NCI-H345 treated with DMSO at 0.1 percent for 48 hours (cell line): ENCODE data around the gene SPAG8.

ENCODE experiments used
- DNase-seq: peaks from one replicate; lab custom pipeline; 2025; ENCODE audit not compliant: unreplicated experiment; lab: John Stamatoyannopoulos, UW

SPAG8 gene

DNA sequence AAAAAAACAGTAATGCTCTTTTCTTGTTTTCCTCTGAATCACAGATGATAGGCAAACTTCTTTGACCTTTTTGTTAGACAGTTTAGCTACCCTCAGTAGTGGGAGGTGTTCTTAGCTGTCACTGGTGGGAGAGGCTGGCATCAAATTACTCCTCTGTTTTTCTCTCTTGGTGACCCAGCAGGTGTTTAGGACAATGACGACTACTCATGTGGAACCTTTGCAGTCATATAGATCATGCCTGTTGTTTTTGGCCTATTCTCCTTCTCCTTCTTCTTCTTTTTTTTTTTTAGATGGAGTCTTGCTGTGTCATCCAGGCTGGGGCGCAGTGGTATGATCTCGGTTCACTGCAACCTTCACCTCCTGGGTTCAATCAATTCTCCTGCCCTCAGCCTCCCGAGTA lies 36.0 kb downstream of the SPAG8 start:
- peak; percentile 90 for DNase-seq

DNA sequence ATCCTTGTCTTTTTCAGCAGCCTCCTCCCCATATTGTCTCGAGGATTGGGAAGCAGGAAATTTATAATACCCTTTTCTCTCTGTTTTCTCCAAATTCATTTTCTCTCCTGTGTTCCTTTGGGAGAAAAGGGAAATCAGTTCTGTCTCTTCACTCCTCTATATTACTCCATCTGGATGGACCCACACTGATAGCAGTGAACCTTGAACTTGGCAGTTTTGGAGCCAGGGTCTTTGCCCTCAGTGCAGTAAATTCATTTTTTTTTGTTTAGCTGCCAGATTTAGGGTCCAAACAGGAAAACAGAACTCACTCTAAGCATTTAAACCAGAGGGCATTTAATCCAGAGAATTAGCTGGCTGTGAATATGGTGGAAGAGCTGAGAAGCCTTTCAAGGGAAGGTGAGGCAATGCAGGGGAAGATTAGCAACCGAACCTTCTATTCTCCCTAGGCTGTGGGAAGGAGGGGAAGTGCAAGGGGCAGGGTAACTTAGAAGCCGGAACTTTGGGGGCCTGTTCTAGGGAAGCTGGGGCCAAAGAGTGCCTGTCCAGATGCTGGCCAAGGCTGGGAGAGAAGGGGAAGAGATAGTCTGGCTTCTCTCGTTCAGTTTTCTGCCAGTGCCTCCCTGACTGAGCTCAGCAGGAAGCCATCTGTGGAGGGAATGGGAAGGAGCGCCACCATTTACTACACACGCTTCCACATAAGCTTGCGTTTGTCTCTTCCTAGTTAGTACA lies 37.0 kb downstream of the SPAG8 start:
- peak; percentile 26 for DNase-seq

DNA sequence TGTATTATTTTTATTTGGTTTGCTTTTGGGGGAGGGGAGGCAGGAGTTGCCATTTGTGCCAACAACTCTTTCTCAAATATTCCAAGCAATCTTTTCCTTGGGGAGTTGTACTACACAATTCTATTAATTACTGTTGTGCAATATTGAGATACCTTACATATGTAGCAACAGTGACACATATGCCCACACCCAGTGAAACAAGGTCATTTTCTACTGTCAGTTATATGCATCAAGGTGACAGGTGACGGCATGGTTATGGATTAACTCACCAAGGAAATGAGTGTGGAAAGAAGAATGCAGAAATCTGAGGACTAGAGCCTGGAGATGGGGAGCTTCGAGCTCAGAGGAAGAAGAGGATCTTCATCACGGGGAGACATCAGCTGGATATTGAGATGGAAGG lies 40.1 kb downstream of the SPAG8 start:
- no peak for DNase-seq

- DNase-seq: peak; percentile 53
Observed at GRCh38 chr9:35771534-35771933, 40.5 kb downstream of the SPAG8 start.

- no peak for DNase-seq
Observed at GRCh38 chr9:35771075-35771433, 41.0 kb downstream of the SPAG8 start.

DNA sequence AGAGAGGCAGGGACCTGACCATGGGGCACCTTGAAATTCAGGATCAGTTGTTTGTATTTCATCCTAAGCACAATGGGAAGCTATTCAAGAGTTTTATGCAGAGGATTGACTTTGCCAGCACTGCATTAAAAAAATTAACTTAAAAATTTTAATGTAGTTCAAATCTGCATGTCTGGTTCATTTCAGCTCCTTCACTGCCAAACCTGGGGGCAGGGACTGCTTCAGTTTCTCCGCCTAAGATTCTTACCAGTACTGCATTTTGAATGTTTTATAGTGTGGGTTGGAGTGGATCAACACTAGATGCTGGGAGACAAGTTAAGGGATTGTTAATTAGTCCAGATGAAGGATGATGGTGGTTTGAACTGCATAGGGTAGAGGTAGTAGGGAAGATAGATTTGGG lies 42.3 kb downstream of the SPAG8 start:
- no peak for DNase-seq

DNA sequence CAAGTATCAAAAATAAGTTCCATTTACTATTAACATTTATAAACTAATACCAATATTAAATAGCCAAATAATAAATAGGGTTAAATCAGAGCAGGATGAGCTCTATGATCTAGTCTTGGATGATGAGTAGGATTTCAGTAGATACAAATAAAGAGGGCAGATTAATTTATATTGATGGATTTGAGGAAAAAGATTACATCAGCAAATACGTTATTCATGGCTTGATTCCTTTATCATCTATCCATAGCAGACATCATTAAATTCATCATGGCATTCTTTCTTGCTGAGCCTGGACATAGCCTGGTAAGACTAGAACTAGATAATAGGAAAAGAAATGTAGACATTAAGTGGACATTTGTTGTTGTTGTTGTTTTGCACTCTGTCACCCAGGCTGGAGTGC lies 44.6 kb downstream of the SPAG8 start:
- no peak for DNase-seq

DNA sequence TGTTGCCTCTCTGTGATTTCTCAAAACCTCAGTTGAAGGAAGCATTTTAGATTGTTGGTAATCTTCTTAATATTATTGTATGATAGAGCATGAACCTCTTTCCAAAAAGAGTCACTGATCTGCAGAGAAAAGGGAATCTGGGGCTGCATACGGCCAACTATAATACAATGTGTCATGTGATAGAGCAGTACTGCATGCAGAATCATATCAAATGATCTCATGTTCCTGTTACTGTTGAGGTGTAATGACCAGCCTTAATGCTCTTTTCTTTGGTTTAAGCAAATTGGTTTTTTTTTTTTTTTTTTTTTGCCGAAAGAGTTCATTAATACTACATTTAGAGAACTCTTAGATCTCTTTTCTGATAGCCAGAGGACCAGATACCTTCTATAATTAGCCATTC lies 45.1 kb downstream of the SPAG8 start:
- DNase-seq: no peak

DNA sequence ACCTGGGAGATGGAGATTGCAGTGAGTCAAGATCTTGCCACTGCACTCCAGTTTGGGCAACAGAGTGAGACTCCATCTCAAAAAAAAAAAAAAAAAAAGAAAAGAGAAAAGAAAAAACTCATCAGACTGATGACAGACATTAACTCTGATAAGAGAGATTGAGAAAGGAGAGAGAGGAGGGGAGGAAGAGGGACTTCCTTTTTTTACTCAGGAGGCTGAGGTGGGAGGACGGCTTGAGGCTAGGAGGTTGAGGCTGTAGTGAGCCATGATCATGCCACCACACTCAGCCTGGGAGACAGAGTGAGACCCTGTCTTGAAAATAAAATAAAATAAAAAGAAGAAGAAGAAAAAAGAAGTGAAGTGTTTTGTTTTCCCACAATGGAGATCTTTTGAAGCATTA lies 48.3 kb downstream of the SPAG8 start:
- no peak for DNase-seq

DNA sequence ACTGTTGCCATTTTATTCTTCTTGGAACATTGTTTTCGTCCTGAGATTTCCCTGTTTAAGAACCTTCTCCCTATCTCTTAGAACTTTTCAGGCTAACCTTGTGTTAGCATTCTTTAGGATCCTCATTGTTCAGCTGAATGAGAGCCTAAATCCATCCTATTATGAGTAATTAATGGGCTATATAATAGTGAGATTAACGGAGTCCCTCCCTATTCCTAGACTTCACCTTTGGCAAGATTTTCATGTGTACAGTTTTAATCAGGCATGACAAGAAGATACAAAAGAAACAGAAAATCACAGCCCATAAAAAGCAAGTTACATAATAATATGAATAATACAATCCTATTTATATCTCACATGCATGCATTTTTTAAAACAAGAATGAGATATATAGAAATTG lies 48.9 kb downstream of the SPAG8 start:
- no peak for DNase-seq

DNA sequence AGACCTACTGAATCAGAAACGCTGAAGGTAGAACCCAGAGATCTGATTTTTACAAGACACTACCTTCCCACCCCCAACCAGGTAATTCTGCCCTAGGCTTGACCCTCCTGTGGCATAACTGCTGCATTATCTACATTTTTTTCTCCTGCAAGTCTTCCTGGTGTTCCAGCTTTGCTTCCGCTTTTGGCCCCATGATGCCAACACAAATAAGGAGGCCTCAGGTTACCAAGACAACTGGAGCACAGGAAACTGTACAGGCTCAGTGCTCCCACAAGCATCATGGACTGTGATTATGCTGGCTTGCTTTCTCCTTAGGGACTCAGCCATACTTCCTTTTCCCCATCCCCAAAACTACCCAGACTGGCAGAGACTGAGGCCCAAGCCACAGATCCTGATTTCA lies 51.4 kb downstream of the SPAG8 start:
- no peak for DNase-seq

GRCh38 chr9:35759795-35760194 lies 52.3 kb downstream of the SPAG8 start:
- DNase-seq: no peak
